Activated T-cell treated with anti-CD3 and anti-CD28 coated beads, Interleukin-2, amount 50 U/mL, for 4 hours (primary cell): ENCODE results near the gene FYB1. TPM values are rescaled to one million over a fixed set of nuclear protein-coding genes. Genes with fewer than 3 reads are reported as not detected.

Experiments used
- ATAC-seq, 2 donors: fragments of 200-7000 bp; cut with Tn5 transposase; one replicate each; pipeline ENCODE4 v1.10.0; 2021
- DNase-seq: peaks from one replicate; pipeline ENCODE4 v3.0.0-alpha.2; 2020
- H3K27me3 Mint-ChIP-seq: one replicate; pipeline ENCODE4 v1.8.0; 2021; ENCODE audit warnings: low read depth, mixed read lengths
- H3K36me3 Mint-ChIP-seq: one replicate; pipeline ENCODE4 v1.8.0; 2022; ENCODE audit warnings: mixed read lengths; ENCODE audit not compliant: insufficient read depth
- H3K4me1 Mint-ChIP-seq: one replicate; pipeline ENCODE4 v1.8.0; 2021; ENCODE audit warnings: low read depth, mixed read lengths
- H3K4me3 Mint-ChIP-seq: one replicate; pipeline ENCODE4 v1.8.0; 2021; ENCODE audit warnings: mild to moderate bottlenecking, moderate library complexity, mixed read lengths
- H3K9me3 Mint-ChIP-seq: one replicate; pipeline ENCODE4 v1.8.0; 2021; ENCODE audit warnings: mixed read lengths
- total RNA-seq, 3 donors: library from RNA; stranded (reverse); gene quantifications; one replicate each; pipeline ENCODE4 v1.2.1, GENCODE V29; 2021

The FYB1 gene
- total RNA-seq, 3 donors from 2014 or later, result 33.4 to 39.0 (median 37.9) TPM

DNA sequence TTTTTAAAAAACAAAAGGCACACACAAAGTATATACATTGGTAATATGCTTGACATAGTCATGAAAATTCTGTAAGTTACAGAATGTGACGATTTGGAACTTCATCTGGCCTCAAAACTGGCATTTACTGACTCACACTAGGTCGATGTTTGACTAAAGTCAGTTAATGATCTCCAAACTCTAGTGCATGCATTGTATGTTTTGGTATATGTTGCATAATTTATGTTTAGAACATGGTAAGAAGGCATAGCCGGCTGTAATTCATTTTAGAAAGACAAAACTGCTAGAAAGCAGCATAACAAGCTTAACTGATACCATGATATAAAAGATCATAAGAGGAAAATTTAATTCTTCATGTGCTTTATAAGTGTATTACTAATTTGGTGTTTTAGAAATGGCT lies 86.6 kb downstream of the FYB1 start:
- Mint-ChIP-seq H3K27me3 (no peaks in the 10 kb centered on the region), H3K4me3 (no peak overlapping the region), H3K4me1 (peaks cover 54% of the 10 kb centered on the region), H3K36me3 (peaks cover 50% of the 10 kb centered on the region), H3K9me3 (no peaks in the 10 kb centered on the region)
- ATAC-seq, result no peak
- DNase-seq, result no peak

DNA sequence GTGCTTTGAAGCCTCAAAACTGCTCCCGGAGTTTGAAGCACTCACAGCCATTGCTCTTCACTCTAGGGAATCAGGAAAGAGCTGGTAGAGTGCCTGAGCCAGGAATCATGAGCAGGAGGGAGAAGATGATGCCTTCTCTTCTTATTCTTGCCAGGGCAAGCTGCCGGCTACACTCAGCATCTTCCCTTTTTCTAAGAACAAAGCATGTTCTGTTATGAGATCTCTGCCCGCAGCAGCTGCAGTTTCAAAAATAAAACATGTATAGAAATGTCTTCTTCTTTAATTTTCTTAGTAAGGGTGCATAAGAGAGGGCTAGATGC lies 87.3 kb downstream of the FYB1 start:
- H3K36me3 Mint-ChIP-seq, result peaks cover 48% of the 10 kb centered on the region

DNA sequence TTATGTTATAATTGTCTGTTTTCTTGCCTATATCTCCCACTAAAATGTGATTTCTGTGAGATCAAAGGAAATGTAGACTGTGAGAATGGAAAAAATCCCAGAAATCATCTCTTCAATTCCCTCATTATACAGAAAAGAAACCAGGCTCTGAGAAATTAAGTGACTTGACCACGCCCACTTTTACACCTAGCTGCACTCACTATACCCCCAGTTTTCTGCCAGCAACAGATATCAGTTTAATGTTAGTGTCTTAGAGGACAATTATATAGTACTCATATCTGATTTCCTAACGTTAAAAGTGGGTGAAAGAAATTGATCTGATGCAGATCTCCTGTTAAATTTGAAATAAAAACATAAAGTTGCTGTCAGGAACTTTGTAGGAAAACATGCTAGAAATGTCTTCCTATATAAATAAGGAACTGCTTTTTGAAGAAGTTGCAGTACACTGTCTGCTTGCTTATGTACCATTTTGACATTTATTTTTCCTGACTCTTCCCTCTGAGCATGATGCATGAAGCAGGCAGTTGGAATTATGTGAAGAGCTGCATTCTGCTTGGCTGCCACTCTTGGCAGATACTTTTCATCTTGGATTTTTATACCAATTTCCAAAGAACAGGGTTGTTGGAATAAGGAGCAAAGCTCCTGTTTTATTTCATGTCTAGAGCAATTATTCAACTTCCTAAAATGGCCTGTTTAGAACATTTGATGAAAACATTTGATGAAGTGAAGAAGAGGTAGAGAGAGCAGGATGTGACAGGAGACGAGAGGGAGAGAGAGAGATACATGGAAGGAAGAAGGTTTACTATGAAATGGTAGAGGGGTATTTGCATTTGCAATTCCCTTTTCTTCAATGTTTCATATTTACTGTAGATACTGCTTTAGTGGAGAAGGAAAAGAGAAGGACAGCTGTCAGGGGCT lies 87.9 kb downstream of the FYB1 start:
- no peak for DNase-seq
- H3K4me1 Mint-ChIP-seq, result peaks cover 48% of the 10 kb centered on the region
- no peaks in the 10 kb centered on the region for H3K27me3 Mint-ChIP-seq
- peaks cover 43% of the 10 kb centered on the region for H3K36me3 Mint-ChIP-seq
- H3K4me3 Mint-ChIP-seq, result no peak overlapping the region
- H3K9me3 Mint-ChIP-seq, result no peaks in the 10 kb centered on the region
- ATAC-seq, result no peak

More for the DNA sequence above, 87.3 kb downstream of the FYB1 start:
- no peaks in the 10 kb centered on the region for H3K9me3 Mint-ChIP-seq
- H3K4me3 Mint-ChIP-seq, result no peak overlapping the region
- no peaks in the 10 kb centered on the region for H3K27me3 Mint-ChIP-seq
- no peak for DNase-seq
- peaks cover 52% of the 10 kb centered on the region for H3K4me1 Mint-ChIP-seq
- no peak for ATAC-seq

DNA sequence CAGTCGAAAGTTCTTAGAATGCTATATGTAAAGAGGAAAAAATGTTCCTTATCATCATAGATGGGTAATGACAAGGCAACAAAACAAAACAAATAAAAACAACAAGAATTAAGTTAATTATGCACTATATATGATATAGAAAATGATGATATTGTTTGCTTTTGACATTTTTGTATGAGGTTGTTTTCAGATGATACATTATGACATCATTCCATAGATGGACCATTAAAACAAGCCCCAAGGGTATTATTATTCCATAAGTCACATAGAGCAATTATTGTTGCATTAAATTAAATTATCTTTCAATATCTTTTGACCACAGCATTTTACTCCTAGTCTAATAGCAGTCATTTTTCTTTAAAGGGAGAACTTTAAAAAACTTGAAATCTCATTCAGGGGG lies 88.6 kb downstream of the FYB1 start:
- no peak overlapping the region for H3K4me3 Mint-ChIP-seq
- H3K27me3 Mint-ChIP-seq, result no peaks in the 10 kb centered on the region
- DNase-seq (no peak), ATAC-seq (no peak)
- peaks cover 47% of the 10 kb centered on the region for H3K36me3 Mint-ChIP-seq
- peaks cover 51% of the 10 kb centered on the region for H3K4me1 Mint-ChIP-seq
- H3K9me3 Mint-ChIP-seq, result no peaks in the 10 kb centered on the region

DNA sequence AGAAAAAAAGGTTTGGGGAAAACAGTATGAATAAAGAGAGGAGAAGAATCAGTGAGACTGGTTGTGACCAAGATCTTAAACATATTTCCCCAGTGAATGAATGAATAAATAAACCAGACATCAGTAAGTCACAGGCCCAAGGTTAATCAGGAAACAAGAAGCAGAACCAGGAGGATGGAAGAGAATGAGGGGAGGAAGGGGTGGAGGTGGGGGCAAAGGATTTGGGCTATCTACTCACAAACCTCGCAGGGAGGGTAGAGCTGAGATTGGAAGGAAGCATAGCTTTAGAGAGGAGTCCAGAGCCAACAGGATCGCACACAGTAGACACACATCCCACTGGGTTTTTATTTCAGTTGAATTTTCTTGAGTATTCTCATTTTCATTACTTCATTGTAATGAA lies 97.4 kb downstream of the FYB1 start:
- no peaks in the 10 kb centered on the region for H3K27me3 Mint-ChIP-seq
- peaks cover 22% of the 10 kb centered on the region for H3K4me1 Mint-ChIP-seq
- DNase-seq (no peak), ATAC-seq (no peak)
- peaks cover 18% of the 10 kb centered on the region for H3K36me3 Mint-ChIP-seq
- H3K4me3 Mint-ChIP-seq, result no peak overlapping the region
- H3K9me3 Mint-ChIP-seq, result no peaks in the 10 kb centered on the region

DNA sequence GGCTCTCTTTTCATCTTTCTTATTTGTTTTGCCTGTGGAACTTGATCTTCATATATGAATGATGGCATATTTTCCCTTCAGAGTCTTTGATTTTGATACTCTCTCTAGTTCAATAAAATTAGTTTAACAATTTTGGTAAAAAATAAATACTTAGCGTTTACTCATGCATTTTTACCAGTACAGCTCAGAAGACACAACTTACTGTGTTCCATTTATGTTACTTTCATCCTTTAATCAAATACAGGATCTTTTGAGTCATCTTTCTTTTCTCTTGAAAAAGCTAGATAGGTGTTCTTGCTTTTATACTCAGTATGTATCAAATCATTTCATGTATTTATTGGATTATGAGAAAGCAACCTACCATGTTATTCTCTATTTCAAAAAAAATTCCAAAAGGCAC lies 98.0 kb downstream of the FYB1 start:
- H3K36me3 Mint-ChIP-seq, result peaks cover 23% of the 10 kb centered on the region
- no peaks in the 10 kb centered on the region for H3K9me3 Mint-ChIP-seq
- no peaks in the 10 kb centered on the region for H3K27me3 Mint-ChIP-seq

DNA sequence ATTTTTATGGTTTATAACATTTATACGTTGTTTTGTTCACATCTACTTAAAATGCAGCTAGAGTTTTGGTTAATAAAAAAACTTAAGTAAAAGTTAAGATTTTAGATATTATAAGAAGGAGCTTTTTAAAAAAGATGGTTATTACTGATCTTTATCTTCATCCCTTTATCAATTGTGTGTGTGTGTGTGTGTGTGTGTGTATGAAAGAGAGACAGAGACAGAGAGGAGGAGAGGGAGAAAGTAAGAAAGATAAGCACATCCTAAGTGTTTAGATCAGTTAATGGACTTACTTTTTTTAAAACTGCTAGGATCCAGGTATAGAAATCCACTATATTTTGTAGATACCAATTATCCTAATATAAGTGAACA lies 99.3 kb downstream of the FYB1 start:
- no peak overlapping the region for H3K4me3 Mint-ChIP-seq
- ATAC-seq, result no peak
- H3K36me3 Mint-ChIP-seq, result peaks cover 21% of the 10 kb centered on the region
- H3K9me3 Mint-ChIP-seq, result no peaks in the 10 kb centered on the region
- H3K4me1 Mint-ChIP-seq, result peaks cover 33% of the 10 kb centered on the region
- H3K27me3 Mint-ChIP-seq, result no peaks in the 10 kb centered on the region
- DNase-seq, result no peak

More for the DNA sequence above, 98.0 kb downstream of the FYB1 start:
- DNase-seq (no peak), ATAC-seq (peak; percentile 48 to 89)
- H3K4me1 Mint-ChIP-seq, result peaks cover 28% of the 10 kb centered on the region
- H3K4me3 Mint-ChIP-seq, result no peak overlapping the region

DNA sequence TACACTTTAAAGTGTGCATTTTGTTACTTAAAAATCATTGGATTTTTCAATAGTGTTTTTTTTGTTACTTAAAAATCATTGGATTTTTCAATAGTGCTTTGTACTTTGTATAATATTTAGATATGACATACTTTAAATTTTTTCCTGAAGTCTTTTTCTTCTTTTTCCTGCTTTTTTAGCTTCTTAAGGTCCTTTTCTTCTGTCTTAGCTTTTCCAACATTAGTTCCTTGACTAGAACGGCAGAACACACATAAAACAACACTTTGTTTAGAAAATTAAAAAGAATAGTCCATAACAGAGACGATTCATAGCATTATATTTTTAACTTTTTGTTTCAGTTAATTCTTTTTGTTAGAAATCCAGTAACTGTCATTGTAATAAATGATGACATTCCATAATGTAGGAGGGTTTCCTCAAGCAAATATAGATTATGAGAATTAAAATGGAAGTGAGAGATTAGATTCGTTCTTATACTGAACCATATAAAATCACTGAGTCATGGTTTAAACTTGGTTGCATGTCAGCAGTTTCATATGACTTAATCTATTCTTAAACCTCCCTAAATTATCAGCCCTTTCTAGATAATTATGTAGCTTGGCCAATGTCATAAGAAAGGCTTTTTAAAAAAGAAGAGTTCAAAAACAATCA lies 99.8 kb downstream of the FYB1 start:
- H3K9me3 Mint-ChIP-seq, result no peaks in the 10 kb centered on the region
- no peak overlapping the region for H3K4me3 Mint-ChIP-seq
- H3K4me1 Mint-ChIP-seq, result peaks cover 32% of the 10 kb centered on the region
- ATAC-seq (no peak), DNase-seq (no peak)
- peaks cover 23% of the 10 kb centered on the region for H3K36me3 Mint-ChIP-seq
- H3K27me3 Mint-ChIP-seq, result no peaks in the 10 kb centered on the region

DNA sequence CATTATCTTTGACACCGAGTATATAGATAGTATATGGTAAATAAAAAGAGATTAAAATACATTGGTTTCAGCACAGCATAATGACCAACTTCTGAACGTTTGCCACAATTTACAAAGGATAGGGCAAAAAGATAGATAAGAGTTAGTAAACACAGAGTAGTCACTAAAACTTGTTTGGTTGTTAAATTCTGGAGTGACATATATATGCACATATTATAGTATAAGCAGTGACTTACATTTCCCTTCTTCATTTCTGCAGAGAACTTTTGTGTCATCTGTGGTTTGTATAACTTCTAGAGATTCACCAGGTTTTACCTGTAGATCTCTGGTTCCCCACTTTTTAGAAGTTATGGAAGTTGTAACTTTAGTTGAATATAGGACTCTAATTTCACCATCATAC lies 100.7 kb downstream of the FYB1 start:
- Mint-ChIP-seq H3K27me3 (no peaks in the 10 kb centered on the region), H3K9me3 (no peaks in the 10 kb centered on the region), H3K36me3 (peaks cover 23% of the 10 kb centered on the region), H3K4me3 (no peak overlapping the region), H3K4me1 (peaks cover 31% of the 10 kb centered on the region)
- DNase-seq (no peak), ATAC-seq (no peak)

DNA sequence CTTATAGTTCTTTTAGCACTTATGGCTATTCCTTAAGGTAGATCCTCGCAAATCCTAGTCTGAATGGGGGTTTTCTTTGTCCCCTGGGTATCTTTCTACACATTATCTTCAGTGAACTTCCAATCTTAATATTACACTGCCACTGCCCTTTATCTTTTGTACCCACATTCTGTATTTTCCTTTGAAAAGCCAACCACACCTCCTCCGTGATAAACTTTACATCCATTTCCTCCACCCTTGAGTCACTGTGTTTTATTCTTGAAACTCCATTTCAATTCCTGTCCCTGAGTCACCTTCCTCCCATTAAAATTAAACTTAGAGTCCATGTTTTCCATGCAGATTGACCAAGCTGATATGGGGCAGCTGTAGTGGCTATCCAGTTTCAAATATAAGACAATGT lies 102.0 kb downstream of the FYB1 start:
- no peak for ATAC-seq
- no peak for DNase-seq
- Mint-ChIP-seq H3K4me1 (peaks cover 33% of the 10 kb centered on the region), H3K4me3 (no peak overlapping the region), H3K9me3 (no peaks in the 10 kb centered on the region), H3K27me3 (no peaks in the 10 kb centered on the region), H3K36me3 (peaks cover 25% of the 10 kb centered on the region)

DNA sequence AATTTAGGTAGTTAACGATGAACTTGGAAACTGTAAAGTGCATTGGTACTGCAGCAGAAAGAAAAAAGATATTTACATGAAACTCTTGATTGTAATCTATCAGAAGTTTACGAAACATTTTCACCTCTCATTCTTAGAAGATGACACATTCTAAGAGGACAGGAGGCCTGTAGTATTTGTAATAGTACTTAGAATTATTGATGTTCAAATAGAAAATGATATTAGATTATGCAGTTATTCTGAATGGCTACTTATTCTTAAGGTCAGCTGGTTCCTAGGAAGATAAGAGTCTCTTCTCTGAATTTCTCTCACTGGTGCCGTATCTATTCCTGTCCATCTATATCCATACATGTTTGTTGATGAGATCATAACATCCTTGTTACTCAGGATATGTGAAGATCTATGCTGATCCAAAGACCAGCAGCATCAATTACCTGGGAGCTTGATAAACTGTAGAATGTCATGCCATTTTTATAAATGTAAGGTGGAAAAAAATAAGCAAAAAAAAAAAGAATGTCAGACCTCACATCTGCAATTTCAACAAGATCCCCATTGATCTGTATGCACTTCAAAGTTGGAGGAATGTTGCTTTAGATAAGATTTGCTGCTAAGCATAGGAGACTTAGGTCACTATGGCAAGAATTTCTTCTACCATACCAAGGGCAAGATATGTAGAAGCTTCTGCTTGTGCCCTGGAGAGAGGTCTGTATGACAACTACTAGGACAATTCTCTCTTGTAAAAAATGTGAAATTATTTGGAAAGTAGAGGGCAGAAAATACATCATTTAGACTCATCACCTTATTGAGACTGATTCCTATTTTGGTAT lies 102.8 kb downstream of the FYB1 start:
- Mint-ChIP-seq H3K36me3 (peaks cover 21% of the 10 kb centered on the region), H3K4me1 (peaks cover 29% of the 10 kb centered on the region), H3K9me3 (no peaks in the 10 kb centered on the region), H3K4me3 (no peak overlapping the region), H3K27me3 (no peaks in the 10 kb centered on the region)
- no peak for DNase-seq
- ATAC-seq, result no peak

DNA sequence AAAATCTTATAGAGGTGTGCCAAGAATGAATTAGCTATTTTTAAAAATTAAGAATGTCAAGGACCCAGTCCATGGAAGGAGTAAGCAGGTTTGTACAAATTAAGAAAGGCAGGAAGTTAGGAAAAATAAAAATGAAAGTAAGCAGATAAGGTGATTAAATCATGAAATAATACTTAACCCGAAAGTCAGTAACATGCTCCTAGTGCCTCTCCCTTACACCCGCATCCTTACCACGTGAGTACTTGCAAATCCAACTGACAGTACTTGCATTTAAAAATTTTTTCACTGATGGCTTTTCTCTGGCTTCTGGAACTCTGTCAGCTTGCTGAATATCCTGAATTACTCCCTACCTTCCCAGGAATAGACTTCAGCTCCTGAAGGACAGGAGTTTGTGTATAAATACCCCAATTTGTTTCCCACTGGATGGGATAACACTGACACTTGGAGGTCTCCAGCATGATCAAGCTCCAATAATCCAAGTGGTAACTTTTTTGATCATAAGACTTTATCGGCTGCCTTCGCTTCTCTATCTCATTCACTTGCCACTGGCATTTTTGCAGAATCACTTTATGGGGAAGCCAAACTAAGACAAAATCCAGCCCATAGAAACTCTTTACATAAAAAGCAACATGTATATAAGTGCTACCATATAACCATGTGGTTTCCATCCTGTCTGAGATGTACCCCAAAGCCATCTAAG lies 103.6 kb downstream of the FYB1 start:
- no peak for DNase-seq
- Mint-ChIP-seq H3K9me3 (no peaks in the 10 kb centered on the region), H3K4me1 (peaks cover 27% of the 10 kb centered on the region), H3K27me3 (no peaks in the 10 kb centered on the region), H3K36me3 (peaks cover 21% of the 10 kb centered on the region), H3K4me3 (no peak overlapping the region)
- ATAC-seq, result no peak

DNA sequence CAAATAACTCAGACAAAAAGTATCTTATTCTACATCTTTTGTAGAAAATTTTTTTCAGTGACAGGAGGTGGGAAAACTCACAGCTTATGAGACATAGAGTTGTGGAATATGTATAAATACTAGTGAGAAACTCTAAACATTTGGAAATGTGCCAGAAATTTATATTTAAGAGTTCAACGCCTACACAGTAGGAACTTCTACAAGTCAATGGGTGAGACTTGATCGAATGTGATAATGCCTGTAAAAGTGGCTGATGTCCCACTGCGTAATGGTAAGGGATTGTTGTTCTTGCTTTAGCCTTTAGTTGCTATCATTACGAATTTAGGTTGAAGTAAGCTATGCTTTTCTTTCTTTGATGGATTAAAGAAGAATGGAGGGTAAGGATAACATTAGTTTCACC lies 105.2 kb downstream of the FYB1 start:
- Mint-ChIP-seq H3K9me3 (no peaks in the 10 kb centered on the region), H3K4me3 (no peak overlapping the region), H3K4me1 (peaks cover 27% of the 10 kb centered on the region), H3K36me3 (peaks cover 24% of the 10 kb centered on the region), H3K27me3 (no peaks in the 10 kb centered on the region)
- DNase-seq, result no peak
- no peak for ATAC-seq

DNA sequence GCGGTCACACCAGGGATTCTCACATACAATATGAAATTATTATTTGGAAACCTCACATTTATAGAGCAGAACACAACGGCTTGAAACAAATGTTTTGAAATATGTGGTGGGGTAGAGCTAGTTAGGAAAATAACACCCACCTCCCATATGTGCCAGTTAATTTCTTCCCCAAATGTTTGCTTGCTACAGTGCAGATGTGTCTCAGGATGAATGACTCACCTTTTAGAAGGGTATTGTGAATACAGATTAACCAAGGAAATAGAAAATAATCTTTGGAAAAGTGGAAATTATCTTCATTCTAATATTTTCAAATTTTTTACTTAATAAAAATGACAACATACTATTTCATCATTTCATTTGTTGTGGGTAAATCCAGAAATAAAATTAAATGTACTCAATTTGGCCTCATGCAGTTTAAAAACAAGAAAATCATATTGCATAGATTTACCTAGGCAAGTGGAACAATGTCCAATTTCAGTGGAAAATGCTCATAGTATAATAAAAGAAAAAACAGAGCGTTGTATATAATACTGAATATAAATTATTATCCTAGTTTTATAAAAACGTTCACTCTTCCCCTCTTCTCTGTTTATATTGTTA lies 105.9 kb downstream of the FYB1 start:
- no peak overlapping the region for H3K4me3 Mint-ChIP-seq
- H3K27me3 Mint-ChIP-seq, result no peaks in the 10 kb centered on the region
- no peak for ATAC-seq
- no peaks in the 10 kb centered on the region for H3K9me3 Mint-ChIP-seq
- no peak for DNase-seq
- H3K4me1 Mint-ChIP-seq, result peaks cover 27% of the 10 kb centered on the region
- peaks cover 24% of the 10 kb centered on the region for H3K36me3 Mint-ChIP-seq
